Activated naive CD8-positive, alpha-beta T cell treated with anti-CD3 and anti-CD28 coated beads, Interleukin-2, amount 50 U/mL, for 24 hours (primary cell): ENCODE data around the gene EDN2.

Source experiments
- ATAC-seq: fragments of 150-1000 bp; cut with Tn5 transposase; one replicate; pipeline ENCODE4 v1.10.0; 2021
- DNase-seq: peaks from one replicate; pipeline ENCODE4 v3.0.0; 2021
- H3K27ac Mint-ChIP-seq: one replicate; pipeline ENCODE4 v1.8.0; 2021; ENCODE audit warnings: mild to moderate bottlenecking, mixed read lengths
- H3K27me3 Mint-ChIP-seq: one replicate; pipeline ENCODE4 v1.8.0; 2021; ENCODE audit warnings: mixed read lengths
- H3K36me3 Mint-ChIP-seq: one replicate; pipeline ENCODE4 v1.8.0; 2021; ENCODE audit warnings: low read depth, mixed read lengths
- H3K4me1 Mint-ChIP-seq: one replicate; pipeline ENCODE4 v1.8.0; 2021; ENCODE audit warnings: mixed read lengths
- H3K4me3 Mint-ChIP-seq: one replicate; pipeline ENCODE4 v1.8.0; 2021; ENCODE audit warnings: mild to moderate bottlenecking, moderate library complexity, mixed read lengths
- H3K9me3 Mint-ChIP-seq: one replicate; pipeline ENCODE4 v1.8.0; 2021; ENCODE audit warnings: mixed read lengths

EDN2 gene

GRCh38 chr1:41456847-41457540, 27.5 kb downstream of the EDN2 start:
- H3K4me1 Mint-ChIP-seq: no peaks in the 10 kb centered on the region
- DNase-seq (no peak), ATAC-seq (no peak)
- no peak overlapping the region for H3K4me3 Mint-ChIP-seq
- H3K36me3 Mint-ChIP-seq: no peaks in the 10 kb centered on the region
- peaks cover 2% of the 10 kb centered on the region for H3K27me3 Mint-ChIP-seq
- no peak overlapping the region for H3K27ac Mint-ChIP-seq
- no peaks in the 10 kb centered on the region for H3K9me3 Mint-ChIP-seq

GRCh38 chr1:41455479-41456332, 28.8 kb downstream of the EDN2 start:
- ATAC-seq (no peak), DNase-seq (no peak)
- Mint-ChIP-seq H3K4me1 (no peaks in the 10 kb centered on the region), H3K36me3 (no peaks in the 10 kb centered on the region), H3K27ac (no peak overlapping the region), H3K4me3 (no peak overlapping the region), H3K27me3 (peaks cover 2% of the 10 kb centered on the region), H3K9me3 (no peaks in the 10 kb centered on the region)

GRCh38 chr1:41454406-41454805, 30.1 kb downstream of the EDN2 start:
- Mint-ChIP-seq H3K4me1 (no peaks in the 10 kb centered on the region), H3K9me3 (no peaks in the 10 kb centered on the region), H3K27me3 (no peaks in the 10 kb centered on the region)

GRCh38 chr1:41452704-41453290, 31.7 kb downstream of the EDN2 start:
- Mint-ChIP-seq H3K27me3 (no peaks in the 10 kb centered on the region), H3K9me3 (no peaks in the 10 kb centered on the region), H3K4me1 (no peaks in the 10 kb centered on the region), H3K36me3 (no peaks in the 10 kb centered on the region), H3K27ac (no peak overlapping the region), H3K4me3 (no peak overlapping the region)
- ATAC-seq (no peak), DNase-seq (no peak)

More at GRCh38 chr1:41454406-41454805, 30.1 kb downstream of the EDN2 start:
- Mint-ChIP-seq H3K36me3 (no peaks in the 10 kb centered on the region), H3K27ac (no peak overlapping the region), H3K4me3 (no peak overlapping the region)
- no peak for DNase-seq
- ATAC-seq: no peak

- Mint-ChIP-seq H3K36me3 (no peaks in the 10 kb centered on the region), H3K27ac (no peak overlapping the region), H3K4me3 (no peak overlapping the region), H3K27me3 (no peaks in the 10 kb centered on the region), H3K4me1 (no peaks in the 10 kb centered on the region), H3K9me3 (no peaks in the 10 kb centered on the region)
- DNase-seq (no peak), ATAC-seq (no peak)
Measured at GRCh38 chr1:41450747-41451285, 33.7 kb downstream of the EDN2 start.

GRCh38 chr1:41449326-41449921, 35.1 kb downstream of the EDN2 start:
- H3K4me3 Mint-ChIP-seq: no peak overlapping the region
- H3K27ac Mint-ChIP-seq: no peak overlapping the region
- H3K36me3 Mint-ChIP-seq: no peaks in the 10 kb centered on the region
- no peak for DNase-seq
- no peaks in the 10 kb centered on the region for H3K9me3 Mint-ChIP-seq
- no peaks in the 10 kb centered on the region for H3K4me1 Mint-ChIP-seq
- ATAC-seq: no peak
- H3K27me3 Mint-ChIP-seq: no peaks in the 10 kb centered on the region

GRCh38 chr1:41448821-41449220, 35.7 kb downstream of the EDN2 start:
- no peaks in the 10 kb centered on the region for H3K36me3 Mint-ChIP-seq
- ATAC-seq: no peak
- no peak overlapping the region for H3K27ac Mint-ChIP-seq
- no peak for DNase-seq
- H3K9me3 Mint-ChIP-seq: no peaks in the 10 kb centered on the region
- no peaks in the 10 kb centered on the region for H3K27me3 Mint-ChIP-seq
- no peak overlapping the region for H3K4me3 Mint-ChIP-seq
- H3K4me1 Mint-ChIP-seq: no peaks in the 10 kb centered on the region

- H3K27ac Mint-ChIP-seq: no peak overlapping the region
- DNase-seq (no peak), ATAC-seq (no peak)
- H3K4me3 Mint-ChIP-seq: no peak overlapping the region
- H3K27me3 Mint-ChIP-seq: no peaks in the 10 kb centered on the region
- H3K4me1 Mint-ChIP-seq: no peaks in the 10 kb centered on the region
- no peaks in the 10 kb centered on the region for H3K36me3 Mint-ChIP-seq
- H3K9me3 Mint-ChIP-seq: no peaks in the 10 kb centered on the region
Measured at GRCh38 chr1:41447995-41448770, 36.3 kb downstream of the EDN2 start.

GRCh38 chr1:41446851-41447610, 37.5 kb downstream of the EDN2 start:
- no peaks in the 10 kb centered on the region for H3K27me3 Mint-ChIP-seq
- no peaks in the 10 kb centered on the region for H3K4me1 Mint-ChIP-seq
- DNase-seq: no peak
- no peak overlapping the region for H3K4me3 Mint-ChIP-seq
- no peaks in the 10 kb centered on the region for H3K36me3 Mint-ChIP-seq
- H3K9me3 Mint-ChIP-seq: no peaks in the 10 kb centered on the region
- H3K27ac Mint-ChIP-seq: no peak overlapping the region
- no peak for ATAC-seq

- Mint-ChIP-seq H3K9me3 (no peaks in the 10 kb centered on the region), H3K27me3 (no peaks in the 10 kb centered on the region), H3K4me3 (no peak overlapping the region), H3K27ac (no peak overlapping the region), H3K36me3 (no peaks in the 10 kb centered on the region), H3K4me1 (no peaks in the 10 kb centered on the region)
- ATAC-seq: no peak
- DNase-seq: no peak
Measured at GRCh38 chr1:41444785-41445184, 39.7 kb downstream of the EDN2 start.

- Mint-ChIP-seq H3K36me3 (no peaks in the 10 kb centered on the region), H3K27ac (no peak overlapping the region), H3K4me3 (no peak overlapping the region), H3K27me3 (no peaks in the 10 kb centered on the region), H3K4me1 (no peaks in the 10 kb centered on the region), H3K9me3 (no peaks in the 10 kb centered on the region)
- ATAC-seq (no peak), DNase-seq (peak; percentile 9)
Measured at GRCh38 chr1:41444246-41444645, 40.2 kb downstream of the EDN2 start.

GRCh38 chr1:41442697-41443251, 41.7 kb downstream of the EDN2 start:
- no peak for ATAC-seq
- H3K4me3 Mint-ChIP-seq: no peak overlapping the region
- peaks cover 5% of the 10 kb centered on the region for H3K27me3 Mint-ChIP-seq
- DNase-seq: no peak
- no peaks in the 10 kb centered on the region for H3K36me3 Mint-ChIP-seq
- H3K4me1 Mint-ChIP-seq: no peaks in the 10 kb centered on the region
- no peak overlapping the region for H3K27ac Mint-ChIP-seq
- H3K9me3 Mint-ChIP-seq: no peaks in the 10 kb centered on the region

GRCh38 chr1:41440321-41441085, 44.0 kb downstream of the EDN2 start:
- Mint-ChIP-seq H3K4me1 (no peaks in the 10 kb centered on the region), H3K27me3 (peaks cover 8% of the 10 kb centered on the region), H3K9me3 (no peaks in the 10 kb centered on the region), H3K4me3 (no peak overlapping the region), H3K27ac (no peak overlapping the region), H3K36me3 (no peaks in the 10 kb centered on the region)
- ATAC-seq (no peak), DNase-seq (no peak)
